Colonic mucosa (tissue), 4 donors: ENCODE data around the gene ATP10A. TPM values are rescaled to one million over a fixed set of nuclear protein-coding genes. Genes with fewer than 3 reads are reported as not detected.

ENCODE experiments used
- DNase-seq: peaks from one replicate; pipeline ENCODE4 v3.0.0-alpha.2; 2020
- H3K27ac ChIP-seq: fragments of 200-600 bp; one replicate; pipeline ENCODE4 v1.8.0; 2021
- H3K27me3 ChIP-seq: fragments of 200-600 bp; one replicate; pipeline ENCODE4 v1.8.0; 2021
- H3K36me3 ChIP-seq: fragments of 200-600 bp; one replicate; pipeline ENCODE4 v1.8.0; 2021
- H3K4me1 ChIP-seq: fragments of 200-600 bp; one replicate; pipeline ENCODE4 v1.8.0; 2021; ENCODE audit warnings: mild to moderate bottlenecking
- H3K4me3 ChIP-seq: fragments of 200-600 bp; one replicate; pipeline ENCODE4 v1.8.0; 2021
- H3K9ac ChIP-seq, 2 donors: one replicate each; pipeline ENCODE4 v1.7.0; 2013; ENCODE audit warnings: control low read depth in 2 of 2, low read depth in 2 of 2, low read length in 2 of 2
- H3K9me3 ChIP-seq: fragments of 200-600 bp; one replicate; pipeline ENCODE4 v1.8.0; 2021
- CTCF ChIP-seq: fragments of 200-600 bp; IDR thresholded peaks from one replicate; pipeline ENCODE4 v1.8.0; 2022; ENCODE audit warnings: antibody characterized with exemption, mild to moderate bottlenecking
- intact Hi-C: fragments of 100-400 bp; cut with DNase I; formaldehyde crosslinking; loops from one replicate; pipeline ENCODE4 v1.14.1; 2022
- total RNA-seq, 2 donors: library from RNA; stranded (reverse); fragmentation: NEBNext Ultra II Directional in 1 of 2; extraction: Animal tissue kit (Norgen Biotek cat#: 25700) in 1 of 2; gene quantifications; one replicate each; pipeline ENCODE4 v1.2.1, GENCODE V29; 2021
- donor health status: healthy.
- donor health status: DM: no; HTN: no; CAD: no.
- donor health status: DM: no; HTN: no; CAD: no.

Gene ATP10A
- total RNA-seq, 2 donors from 2014 or later, result 0.89 to 1.0 TPM

GRCh38 chr15:25870938-25871337 lies 7.8 kb upstream of the ATP10A start:
- Histone ChIP-seq H3K4me3 (no peak overlapping the region), H3K27me3 (no peaks in the 10 kb centered on the region), H3K4me1 (no peaks in the 10 kb centered on the region), H3K36me3 (no peaks in the 10 kb centered on the region), H3K27ac (no peak overlapping the region), H3K9me3 (no peaks in the 10 kb centered on the region), H3K9ac (no peak overlapping the region)
- intact Hi-C loops, result no loop called here
- no peak for TF ChIP-seq CTCF
- no peak for DNase-seq

- Histone ChIP-seq H3K27me3 (no peaks in the 10 kb centered on the region), H3K9me3 (no peaks in the 10 kb centered on the region), H3K9ac (no peak overlapping the region), H3K36me3 (no peaks in the 10 kb centered on the region), H3K4me1 (no peaks in the 10 kb centered on the region), H3K4me3 (no peak overlapping the region), H3K27ac (no peak overlapping the region)
- no peak for DNase-seq
- TF ChIP-seq CTCF, result no peak
- intact Hi-C loops, result no loop called here
Observed at GRCh38 chr15:25869701-25870100, 6.6 kb upstream of the ATP10A start.

DNA sequence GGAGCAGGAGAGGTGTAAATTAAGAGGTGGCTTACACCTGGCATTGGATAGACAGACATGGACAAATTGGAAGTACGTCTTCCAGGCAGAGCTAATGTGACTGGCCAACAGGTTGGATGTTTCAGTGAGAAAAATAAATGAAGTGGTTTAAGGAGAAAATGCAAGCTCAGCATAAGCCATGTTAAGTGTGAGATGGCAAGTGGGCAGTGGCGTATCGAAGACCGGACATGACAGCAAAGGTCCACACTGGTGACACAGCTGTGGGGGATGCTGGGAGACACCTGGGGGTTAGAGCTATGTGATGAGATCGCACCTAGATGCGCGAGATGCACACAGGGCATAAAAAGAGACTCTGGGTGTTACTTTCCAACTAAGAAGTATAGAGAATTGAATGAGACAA lies 3.7 kb upstream of the ATP10A start:
- no peak for TF ChIP-seq CTCF
- DNase-seq, result no peak
- H3K27me3 ChIP-seq, result no peaks in the 10 kb centered on the region
- no peaks in the 10 kb centered on the region for H3K9me3 ChIP-seq
- H3K9ac ChIP-seq, result no peak overlapping the region
- no peaks in the 10 kb centered on the region for H3K4me1 ChIP-seq
- H3K36me3 ChIP-seq, result no peaks in the 10 kb centered on the region
- H3K4me3 ChIP-seq, result no peak overlapping the region
- no peak overlapping the region for H3K27ac ChIP-seq
- intact Hi-C loops, result no loop called here

GRCh38 chr15:25866251-25866650 lies 3.1 kb upstream of the ATP10A start:
- Histone ChIP-seq H3K9me3 (no peaks in the 10 kb centered on the region), H3K4me1 (no peaks in the 10 kb centered on the region), H3K36me3 (no peaks in the 10 kb centered on the region), H3K9ac (no peak overlapping the region), H3K4me3 (no peak overlapping the region), H3K27ac (no peak overlapping the region), H3K27me3 (no peaks in the 10 kb centered on the region)
- intact Hi-C loops, result no loop called here
- no peak for TF ChIP-seq CTCF
- no peak for DNase-seq

GRCh38 chr15:25864966-25865365 lies 1.8 kb upstream of the ATP10A start:
- no peak for TF ChIP-seq CTCF
- intact Hi-C loops, result no loop called here

More at GRCh38 chr15:25864966-25865365, 1.8 kb upstream of the ATP10A start:
- Histone ChIP-seq H3K27me3 (no peaks in the 10 kb centered on the region), H3K9ac (no peak overlapping the region), H3K9me3 (no peaks in the 10 kb centered on the region), H3K36me3 (no peaks in the 10 kb centered on the region), H3K27ac (no peak overlapping the region), H3K4me1 (no peaks in the 10 kb centered on the region), H3K4me3 (no peak overlapping the region)
- no peak for DNase-seq
